ENCODE measurements around the gene HSD17B14.

Gene HSD17B14

DNA sequence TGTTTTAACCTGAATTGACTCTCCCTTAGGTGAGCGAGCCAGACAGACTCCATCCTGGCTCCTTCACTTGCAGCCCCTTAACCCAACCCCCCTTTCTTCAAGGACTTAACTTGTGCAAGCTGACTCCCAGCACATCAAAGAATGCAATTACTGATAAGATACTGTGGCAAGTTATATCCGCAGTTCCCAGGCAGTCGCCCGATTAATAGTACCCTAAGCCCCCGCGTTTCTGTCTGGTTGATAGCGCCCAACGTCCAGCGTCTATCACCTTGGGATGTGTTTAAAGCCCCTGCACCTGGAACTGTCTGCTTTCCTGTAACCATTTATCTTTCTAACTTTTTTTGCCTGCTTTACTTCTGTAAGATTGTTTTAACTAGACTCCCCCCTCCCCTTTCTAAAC is 6.2 kb downstream of the HSD17B14 start:
- DNase-seq (ENCODE audit: low read depth), result no peak
- no peak overlapping the region for H3K4me3 ChIP-seq (ENCODE audit: low read depth, low read length)
- TF ChIP-seq POLR2A (IDR thresholded peaks at IDR 0.05; ENCODE audit: extremely low read depth, insufficient read length) (no peak), MYC (IDR thresholded peaks at IDR 0.05; ENCODE audit: low read depth, low read length) (no peak)
- TF ChIP-seq, protein P1, sequence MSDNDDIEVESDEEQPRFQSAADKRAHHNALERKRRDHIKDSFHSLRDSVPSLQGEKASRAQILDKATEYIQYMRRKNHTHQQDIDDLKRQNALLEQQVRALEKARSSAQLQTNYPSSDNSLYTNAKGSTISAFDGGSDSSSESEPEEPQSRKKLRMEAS (IDR thresholded peaks at IDR 0.05; ENCODE audit: low read depth, low read length), result no peak
- TF ChIP-seq, protein P2, sequence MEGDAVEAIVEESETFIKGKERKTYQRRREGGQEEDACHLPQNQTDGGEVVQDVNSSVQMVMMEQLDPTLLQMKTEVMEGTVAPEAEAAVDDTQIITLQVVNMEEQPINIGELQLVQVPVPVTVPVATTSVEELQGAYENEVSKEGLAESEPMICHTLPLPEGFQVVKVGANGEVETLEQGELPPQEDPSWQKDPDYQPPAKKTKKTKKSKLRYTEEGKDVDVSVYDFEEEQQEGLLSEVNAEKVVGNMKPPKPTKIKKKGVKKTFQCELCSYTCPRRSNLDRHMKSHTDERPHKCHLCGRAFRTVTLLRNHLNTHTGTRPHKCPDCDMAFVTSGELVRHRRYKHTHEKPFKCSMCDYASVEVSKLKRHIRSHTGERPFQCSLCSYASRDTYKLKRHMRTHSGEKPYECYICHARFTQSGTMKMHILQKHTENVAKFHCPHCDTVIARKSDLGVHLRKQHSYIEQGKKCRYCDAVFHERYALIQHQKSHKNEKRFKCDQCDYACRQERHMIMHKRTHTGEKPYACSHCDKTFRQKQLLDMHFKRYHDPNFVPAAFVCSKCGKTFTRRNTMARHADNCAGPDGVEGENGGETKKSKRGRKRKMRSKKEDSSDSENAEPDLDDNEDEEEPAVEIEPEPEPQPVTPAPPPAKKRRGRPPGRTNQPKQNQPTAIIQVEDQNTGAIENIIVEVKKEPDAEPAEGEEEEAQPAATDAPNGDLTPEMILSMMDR (IDR thresholded peaks at IDR 0.05; ENCODE audit: low read depth, low read length), result no peak

DNA sequence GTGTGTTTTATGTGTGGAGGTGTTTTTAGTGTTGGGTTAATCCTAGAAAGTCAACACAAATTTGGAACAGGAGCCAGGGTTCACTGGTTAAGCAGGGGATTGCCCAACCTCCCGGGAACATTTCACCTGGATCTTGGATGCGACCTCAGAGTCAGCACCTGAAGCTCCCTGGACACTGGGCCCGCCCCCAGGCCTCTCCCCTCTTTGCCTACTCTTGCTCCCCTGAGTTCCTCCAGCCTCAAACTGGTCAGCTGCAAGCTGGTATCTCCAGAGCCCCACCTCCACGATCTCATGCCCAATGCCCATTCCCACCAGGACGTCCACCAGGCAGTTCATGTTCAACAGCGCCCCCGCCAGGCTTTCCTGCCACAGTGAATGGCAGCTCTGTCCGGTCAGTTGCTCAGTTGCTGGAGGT is 9.7 kb downstream of the HSD17B14 start:
- no peak for DNase-seq (ENCODE audit: low read depth)
- no peak for TF ChIP-seq MYC (IDR thresholded peaks at IDR 0.05; ENCODE audit: low read depth, low read length)
- TF ChIP-seq, protein P1 (IDR thresholded peaks at IDR 0.05; ENCODE audit: low read depth, low read length), result no peak
- TF ChIP-seq POLR2A (IDR thresholded peaks at IDR 0.05; ENCODE audit: extremely low read depth, insufficient read length), result no peak
- TF ChIP-seq, protein P2 (IDR thresholded peaks at IDR 0.05; ENCODE audit: low read depth, low read length), result no peak
- H3K4me3 ChIP-seq (ENCODE audit: low read depth, low read length), result no peak overlapping the region

DNA sequence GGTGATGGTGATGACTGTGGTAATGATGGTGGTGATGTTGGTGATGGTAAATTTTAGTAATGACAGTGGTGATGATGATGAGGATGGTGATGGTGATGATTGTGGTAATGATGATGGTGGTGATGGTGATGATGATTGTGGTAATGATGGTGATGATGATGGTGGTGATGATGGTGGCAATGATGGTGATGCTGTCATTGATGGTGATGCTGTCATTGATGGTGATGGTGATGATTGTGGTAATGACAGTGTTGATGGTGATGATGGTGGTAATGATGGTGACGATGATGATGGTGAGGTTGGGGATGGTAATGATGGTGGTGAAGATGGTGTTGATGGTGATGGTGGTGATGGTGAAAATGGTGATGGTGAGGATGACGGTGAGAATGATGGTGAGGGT is 13.8 kb downstream of the HSD17B14 start:
- no peak overlapping the region for H3K4me3 ChIP-seq (ENCODE audit: low read depth, low read length)
- no peak for TF ChIP-seq MYC (IDR thresholded peaks at IDR 0.05; ENCODE audit: low read depth, low read length)
- TF ChIP-seq, protein P2 (IDR thresholded peaks at IDR 0.05; ENCODE audit: low read depth, low read length), result no peak
- TF ChIP-seq, protein P1 (IDR thresholded peaks at IDR 0.05; ENCODE audit: low read depth, low read length), result no peak
- no peak for TF ChIP-seq POLR2A (IDR thresholded peaks at IDR 0.05; ENCODE audit: extremely low read depth, insufficient read length)
- no peak for DNase-seq (ENCODE audit: low read depth)

DNA sequence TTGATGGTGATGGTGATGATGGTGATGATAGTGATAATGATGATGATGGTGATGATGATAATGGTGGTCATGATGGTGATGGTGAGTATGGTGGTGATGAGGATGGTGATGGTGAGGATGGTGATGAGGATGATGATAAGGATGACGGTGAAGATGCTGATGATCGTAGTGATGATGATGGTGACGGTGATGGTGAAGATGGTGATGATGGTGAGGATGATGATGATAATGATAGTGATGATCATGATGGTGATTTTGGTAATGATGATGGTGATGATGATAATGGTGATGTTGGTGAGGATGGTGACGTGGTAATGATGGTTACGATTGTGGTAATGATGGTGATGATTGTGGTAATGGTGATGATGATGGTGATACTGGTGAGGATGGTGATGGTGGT is 14.7 kb downstream of the HSD17B14 start:
- H3K4me3 ChIP-seq (ENCODE audit: low read depth, low read length), result no peak overlapping the region
- TF ChIP-seq, protein P1 (IDR thresholded peaks at IDR 0.05; ENCODE audit: low read depth, low read length), result no peak
- TF ChIP-seq POLR2A (IDR thresholded peaks at IDR 0.05; ENCODE audit: extremely low read depth, insufficient read length) (no peak), MYC (IDR thresholded peaks at IDR 0.05; ENCODE audit: low read depth, low read length) (no peak)
- TF ChIP-seq, protein P2 (IDR thresholded peaks at IDR 0.05; ENCODE audit: low read depth, low read length), result no peak
- DNase-seq (ENCODE audit: low read depth), result no peak

DNA sequence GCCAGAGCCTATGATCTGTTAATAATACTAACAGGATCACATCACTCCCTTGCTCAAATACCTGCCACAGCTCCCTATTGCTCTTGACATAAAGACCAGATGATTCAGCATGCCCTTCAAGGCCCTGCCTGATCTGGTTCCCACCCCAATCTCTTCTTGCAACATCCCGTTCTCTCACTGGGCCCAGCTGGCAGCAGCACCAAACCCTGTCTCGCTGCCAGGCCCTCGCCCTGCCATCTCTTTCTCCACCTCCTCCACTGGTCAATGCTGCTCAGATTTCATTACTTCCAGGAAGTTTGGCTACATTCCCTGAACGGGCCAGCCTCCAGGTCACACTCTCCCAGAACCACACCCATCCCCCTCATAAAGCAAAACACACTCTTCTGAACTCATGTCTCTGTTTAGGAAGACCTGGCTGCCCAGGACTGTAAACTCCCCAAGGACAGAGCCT is 16.9 kb downstream of the HSD17B14 start:
- H3K4me3 ChIP-seq (ENCODE audit: low read depth, low read length), result no peak overlapping the region
- TF ChIP-seq POLR2A (IDR thresholded peaks at IDR 0.05; ENCODE audit: extremely low read depth, insufficient read length), result no peak
- TF ChIP-seq, protein P1 (IDR thresholded peaks at IDR 0.05; ENCODE audit: low read depth, low read length), result no peak
- TF ChIP-seq MYC (IDR thresholded peaks at IDR 0.05; ENCODE audit: low read depth, low read length), result no peak
- TF ChIP-seq, protein P2 (IDR thresholded peaks at IDR 0.05; ENCODE audit: low read depth, low read length), result no peak
- no peak for DNase-seq (ENCODE audit: low read depth)

All from NB4 (cell line).